Measurements from ENCODE around the gene SPOCD1.

Gene SPOCD1

DNA sequence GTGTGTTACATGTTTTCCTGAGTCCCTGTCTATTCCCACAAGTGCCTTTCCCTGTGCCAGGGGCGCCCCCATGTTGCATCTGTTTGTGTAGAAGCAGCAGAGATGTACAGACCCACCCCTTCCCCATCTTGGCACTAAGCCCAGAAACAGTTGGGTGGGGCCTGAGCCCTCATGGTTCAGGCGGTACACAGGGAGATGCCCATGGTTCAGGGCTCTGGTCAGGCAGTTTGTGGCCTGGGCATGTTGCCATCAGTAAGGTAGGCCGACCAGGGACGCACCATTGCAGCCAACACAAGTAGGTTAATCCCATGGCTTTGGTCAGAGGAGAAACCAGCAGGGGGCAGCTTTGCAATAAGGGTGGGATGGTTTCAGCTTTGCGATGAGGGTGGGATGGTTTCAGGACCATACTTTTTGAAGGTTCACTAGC is 50.8 kb downstream of the SPOCD1 start (continued):
- TF ChIP-seq, protein P1, sequence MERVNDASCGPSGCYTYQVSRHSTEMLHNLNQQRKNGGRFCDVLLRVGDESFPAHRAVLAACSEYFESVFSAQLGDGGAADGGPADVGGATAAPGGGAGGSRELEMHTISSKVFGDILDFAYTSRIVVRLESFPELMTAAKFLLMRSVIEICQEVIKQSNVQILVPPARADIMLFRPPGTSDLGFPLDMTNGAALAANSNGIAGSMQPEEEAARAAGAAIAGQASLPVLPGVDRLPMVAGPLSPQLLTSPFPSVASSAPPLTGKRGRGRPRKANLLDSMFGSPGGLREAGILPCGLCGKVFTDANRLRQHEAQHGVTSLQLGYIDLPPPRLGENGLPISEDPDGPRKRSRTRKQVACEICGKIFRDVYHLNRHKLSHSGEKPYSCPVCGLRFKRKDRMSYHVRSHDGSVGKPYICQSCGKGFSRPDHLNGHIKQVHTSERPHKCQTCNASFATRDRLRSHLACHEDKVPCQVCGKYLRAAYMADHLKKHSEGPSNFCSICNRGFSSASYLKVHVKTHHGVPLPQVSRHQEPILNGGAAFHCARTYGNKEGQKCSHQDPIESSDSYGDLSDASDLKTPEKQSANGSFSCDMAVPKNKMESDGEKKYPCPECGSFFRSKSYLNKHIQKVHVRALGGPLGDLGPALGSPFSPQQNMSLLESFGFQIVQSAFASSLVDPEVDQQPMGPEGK (tag by site-specific recombination; IDR thresholded peaks at IDR 0.05): peak; percentile 60; the same call in 1 of the 2 replicates
- TF ChIP-seq ZNF146 (tag by site-specific recombination; IDR thresholded peaks at IDR 0.05) (no peak), ZNF548 (tag by site-specific recombination; IDR thresholded peaks at IDR 0.05) (no peak)
- TF ChIP-seq, protein P2, sequence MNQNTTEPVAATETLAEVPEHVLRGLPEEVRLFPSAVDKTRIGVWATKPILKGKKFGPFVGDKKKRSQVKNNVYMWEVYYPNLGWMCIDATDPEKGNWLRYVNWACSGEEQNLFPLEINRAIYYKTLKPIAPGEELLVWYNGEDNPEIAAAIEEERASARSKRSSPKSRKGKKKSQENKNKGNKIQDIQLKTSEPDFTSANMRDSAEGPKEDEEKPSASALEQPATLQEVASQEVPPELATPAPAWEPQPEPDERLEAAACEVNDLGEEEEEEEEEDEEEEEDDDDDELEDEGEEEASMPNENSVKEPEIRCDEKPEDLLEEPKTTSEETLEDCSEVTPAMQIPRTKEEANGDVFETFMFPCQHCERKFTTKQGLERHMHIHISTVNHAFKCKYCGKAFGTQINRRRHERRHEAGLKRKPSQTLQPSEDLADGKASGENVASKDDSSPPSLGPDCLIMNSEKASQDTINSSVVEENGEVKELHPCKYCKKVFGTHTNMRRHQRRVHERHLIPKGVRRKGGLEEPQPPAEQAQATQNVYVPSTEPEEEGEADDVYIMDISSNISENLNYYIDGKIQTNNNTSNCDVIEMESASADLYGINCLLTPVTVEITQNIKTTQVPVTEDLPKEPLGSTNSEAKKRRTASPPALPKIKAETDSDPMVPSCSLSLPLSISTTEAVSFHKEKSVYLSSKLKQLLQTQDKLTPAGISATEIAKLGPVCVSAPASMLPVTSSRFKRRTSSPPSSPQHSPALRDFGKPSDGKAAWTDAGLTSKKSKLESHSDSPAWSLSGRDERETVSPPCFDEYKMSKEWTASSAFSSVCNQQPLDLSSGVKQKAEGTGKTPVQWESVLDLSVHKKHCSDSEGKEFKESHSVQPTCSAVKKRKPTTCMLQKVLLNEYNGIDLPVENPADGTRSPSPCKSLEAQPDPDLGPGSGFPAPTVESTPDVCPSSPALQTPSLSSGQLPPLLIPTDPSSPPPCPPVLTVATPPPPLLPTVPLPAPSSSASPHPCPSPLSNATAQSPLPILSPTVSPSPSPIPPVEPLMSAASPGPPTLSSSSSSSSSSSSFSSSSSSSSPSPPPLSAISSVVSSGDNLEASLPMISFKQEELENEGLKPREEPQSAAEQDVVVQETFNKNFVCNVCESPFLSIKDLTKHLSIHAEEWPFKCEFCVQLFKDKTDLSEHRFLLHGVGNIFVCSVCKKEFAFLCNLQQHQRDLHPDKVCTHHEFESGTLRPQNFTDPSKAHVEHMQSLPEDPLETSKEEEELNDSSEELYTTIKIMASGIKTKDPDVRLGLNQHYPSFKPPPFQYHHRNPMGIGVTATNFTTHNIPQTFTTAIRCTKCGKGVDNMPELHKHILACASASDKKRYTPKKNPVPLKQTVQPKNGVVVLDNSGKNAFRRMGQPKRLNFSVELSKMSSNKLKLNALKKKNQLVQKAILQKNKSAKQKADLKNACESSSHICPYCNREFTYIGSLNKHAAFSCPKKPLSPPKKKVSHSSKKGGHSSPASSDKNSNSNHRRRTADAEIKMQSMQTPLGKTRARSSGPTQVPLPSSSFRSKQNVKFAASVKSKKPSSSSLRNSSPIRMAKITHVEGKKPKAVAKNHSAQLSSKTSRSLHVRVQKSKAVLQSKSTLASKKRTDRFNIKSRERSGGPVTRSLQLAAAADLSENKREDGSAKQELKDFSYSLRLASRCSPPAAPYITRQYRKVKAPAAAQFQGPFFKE (tag by site-specific recombination; IDR thresholded peaks at IDR 0.05; ENCODE audit: borderline replicate concordance): no peak

DNA sequence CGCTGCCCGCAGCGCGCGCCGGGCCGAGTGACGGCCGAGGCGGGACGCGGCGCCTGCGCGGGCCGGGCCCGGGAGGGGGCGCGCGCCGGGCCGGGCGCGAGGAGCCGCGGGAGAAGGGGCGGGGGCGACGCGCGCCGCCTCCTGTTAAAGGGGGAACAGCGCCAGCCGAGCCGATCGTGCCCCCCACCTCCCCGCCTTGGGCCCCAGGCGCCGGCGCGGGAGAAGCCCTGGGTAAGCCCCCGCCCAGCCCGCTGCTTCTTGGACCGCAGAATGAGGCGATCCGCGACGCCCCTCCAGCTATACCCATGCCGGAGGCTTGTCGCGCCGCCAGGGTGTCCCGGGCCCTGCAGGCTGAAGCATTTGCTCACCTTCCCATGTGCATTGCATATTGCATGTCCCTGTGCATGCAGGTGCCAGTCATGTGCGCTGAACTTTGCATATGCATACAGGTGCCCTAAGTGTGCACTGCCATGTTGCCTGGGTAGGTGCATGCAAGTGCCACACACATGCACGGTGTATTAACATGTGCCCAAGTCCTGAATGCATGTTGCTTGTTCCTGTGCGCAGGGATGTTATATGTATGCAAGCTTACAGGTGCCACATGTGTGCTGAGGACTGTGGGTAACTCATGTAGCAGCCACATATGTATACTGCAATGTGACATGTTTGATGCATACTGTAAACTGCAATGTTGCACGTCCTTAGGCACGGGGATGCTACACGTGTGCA is 51.3 kb downstream of the SPOCD1 start, which contains the start of gene ADGRB2:
Gene ADGRB2 (minus strand): TSS at position 29 of the 729 bp plus-strand sequence. CDS start 7,119 bp downstream, outside the sequence.
- Histone ChIP-seq H3K27ac (ENCODE audit: extremely low read depth, low read depth, low read length) (peak within 1 kb of the TSS; percentile 39; the same call in 1 of the 2 replicates), H3K9me3 (ENCODE audit: control insufficient read depth, insufficient read depth, low read depth, low read length) (no peaks in the 10 kb centered on the region), H3K4me3 (ENCODE audit: low read depth, low read length) (peak within 1 kb of the TSS; percentile 50), H3K36me3 (ENCODE audit: control insufficient read depth in 2 of 2, insufficient read depth in 1 of 2, low read length in 2 of 2) (no peaks in the 10 kb centered on the region), H3K4me1 (ENCODE audit: control insufficient read depth, insufficient read depth, low read length) (no peaks in the 10 kb centered on the region; the same call in 1 of the 2 replicates)
- ChIA-PET POLR2A (interaction anchor here (1.4 kb wide), 1 partner anchor 25 kb away, joined by 7 read pairs; no protein-coding TSS in a partner anchor), CTCF (interaction anchor here (1.0 to 7.0 kb wide), 3 partner anchors 19 to 201 kb away, joined by 6 to 51 read pairs (median 6); no protein-coding TSS in a partner anchor)
- no peak for TF ChIP-seq ZXDB (tag by site-specific recombination; IDR thresholded peaks at IDR 0.05)
- no peak for TF ChIP-seq ZNF354C (tag by site-specific recombination; IDR thresholded peaks at IDR 0.05; ENCODE audit: borderline replicate concordance, low read depth)
- no peak for TF ChIP-seq ZNF324 (tag by site-specific recombination; IDR thresholded peaks at IDR 0.05)
- no peak for TF ChIP-seq ZNF394 (tag by site-specific recombination; IDR thresholded peaks at IDR 0.05; ENCODE audit: borderline replicate concordance)
- no peak for TF ChIP-seq KLF7 (tag by site-specific recombination; IDR thresholded peaks at IDR 0.05; ENCODE audit: borderline replicate concordance)
- TF ChIP-seq KLF8 (tag by site-specific recombination; IDR thresholded peaks at IDR 0.05): 0 out of 2 replicates have a peak, but pooled peaks have one; percentile 19
- no peak for TF ChIP-seq ZNF146 (tag by site-specific recombination; IDR thresholded peaks at IDR 0.05)
- TF ChIP-seq ZNF600 (tag by site-specific recombination; IDR thresholded peaks at IDR 0.05): peak; percentile 33; the same call in 1 of the 2 replicates
- no peak for TF ChIP-seq ZNF544 (tag by site-specific recombination; IDR thresholded peaks at IDR 0.05)
- no peak for TF ChIP-seq ZNF626 (tag by site-specific recombination; IDR thresholded peaks at IDR 0.05)
- no peak; the same call in 1 of the 2 replicates for TF ChIP-seq ZNF2 (tag by site-specific recombination; IDR thresholded peaks at IDR 0.05)
- no peak for TF ChIP-seq ZNF677 (tag by site-specific recombination; IDR thresholded peaks at IDR 0.05)
- TF ChIP-seq, protein P3, sequence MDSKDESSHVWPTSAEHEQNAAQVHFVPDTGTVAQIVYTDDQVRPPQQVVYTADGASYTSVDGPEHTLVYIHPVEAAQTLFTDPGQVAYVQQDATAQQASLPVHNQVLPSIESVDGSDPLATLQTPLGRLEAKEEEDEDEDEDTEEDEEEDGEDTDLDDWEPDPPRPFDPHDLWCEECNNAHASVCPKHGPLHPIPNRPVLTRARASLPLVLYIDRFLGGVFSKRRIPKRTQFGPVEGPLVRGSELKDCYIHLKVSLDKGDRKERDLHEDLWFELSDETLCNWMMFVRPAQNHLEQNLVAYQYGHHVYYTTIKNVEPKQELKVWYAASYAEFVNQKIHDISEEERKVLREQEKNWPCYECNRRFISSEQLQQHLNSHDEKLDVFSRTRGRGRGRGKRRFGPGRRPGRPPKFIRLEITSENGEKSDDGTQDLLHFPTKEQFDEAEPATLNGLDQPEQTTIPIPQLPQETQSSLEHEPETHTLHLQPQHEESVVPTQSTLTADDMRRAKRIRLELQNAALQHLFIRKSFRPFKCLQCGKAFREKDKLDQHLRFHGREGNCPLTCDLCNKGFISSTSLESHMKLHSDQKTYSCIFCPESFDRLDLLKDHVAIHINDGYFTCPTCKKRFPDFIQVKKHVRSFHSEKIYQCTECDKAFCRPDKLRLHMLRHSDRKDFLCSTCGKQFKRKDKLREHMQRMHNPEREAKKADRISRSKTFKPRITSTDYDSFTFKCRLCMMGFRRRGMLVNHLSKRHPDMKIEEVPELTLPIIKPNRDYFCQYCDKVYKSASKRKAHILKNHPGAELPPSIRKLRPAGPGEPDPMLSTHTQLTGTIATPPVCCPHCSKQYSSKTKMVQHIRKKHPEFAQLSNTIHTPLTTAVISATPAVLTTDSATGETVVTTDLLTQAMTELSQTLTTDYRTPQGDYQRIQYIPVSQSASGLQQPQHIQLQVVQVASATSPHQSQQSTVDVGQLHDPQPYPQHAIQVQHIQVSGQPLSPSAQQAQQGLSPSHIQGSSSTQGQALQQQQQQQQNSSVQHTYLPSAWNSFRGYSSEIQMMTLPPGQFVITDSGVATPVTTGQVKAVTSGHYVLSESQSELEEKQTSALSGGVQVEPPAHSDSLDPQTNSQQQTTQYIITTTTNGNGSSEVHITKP (tag by site-specific recombination; IDR thresholded peaks at IDR 0.05): peak; percentile 26; the same call in 1 of the 2 replicates
- TF ChIP-seq TCF7L2 (IDR thresholded peaks at IDR 0.05; ENCODE audit: borderline replicate concordance, low read depth, low read length): no peak
- TF ChIP-seq KLF1 (tag by site-specific recombination; IDR thresholded peaks at IDR 0.05): no peak
- TF ChIP-seq ZNF585B (tag by site-specific recombination; IDR thresholded peaks at IDR 0.05): no peak
- no peak for TF ChIP-seq ZNF202 (tag by site-specific recombination; IDR thresholded peaks at IDR 0.05; ENCODE audit: borderline replicate concordance)
- TF ChIP-seq, protein P4, sequence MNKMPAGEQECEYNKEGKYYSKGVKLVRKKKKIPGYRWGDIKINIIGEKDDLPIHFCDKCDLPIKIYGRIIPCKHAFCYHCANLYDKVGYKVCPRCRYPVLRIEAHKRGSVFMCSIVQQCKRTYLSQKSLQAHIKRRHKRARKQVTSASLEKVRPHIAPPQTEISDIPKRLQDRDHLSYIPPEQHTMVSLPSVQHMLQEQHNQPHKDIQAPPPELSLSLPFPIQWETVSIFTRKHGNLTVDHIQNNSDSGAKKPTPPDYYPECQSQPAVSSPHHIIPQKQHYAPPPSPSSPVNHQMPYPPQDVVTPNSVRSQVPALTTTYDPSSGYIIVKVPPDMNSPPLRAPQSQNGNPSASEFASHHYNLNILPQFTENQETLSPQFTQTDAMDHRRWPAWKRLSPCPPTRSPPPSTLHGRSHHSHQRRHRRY (tag by site-specific recombination; IDR thresholded peaks at IDR 0.05): no peak

Data from HEK293 (cell line).